Mesendoderm (in vitro differentiated cells): ENCODE measurements around the gene PGD.

Experiments
- DNase-seq: peaks from one replicate; pipeline ENCODE4 v3.0.0; 2013
- H2AK5ac ChIP-seq: 2 replicates; pipeline ENCODE4 v1.6.1; 2013; ENCODE audit warnings: low read length, inconsistent platforms
- H2BK120ac ChIP-seq: 2 replicates; pipeline ENCODE4 v1.6.1; 2013; ENCODE audit warnings: low read depth, mild to moderate bottlenecking, low read length, moderate library complexity, mixed read lengths
- H2BK15ac ChIP-seq: replicated peaks from 2 replicates; pipeline ENCODE4 v1.6.1; 2013; ENCODE audit warnings: low read depth, mild to moderate bottlenecking, moderate library complexity
- H2BK5ac ChIP-seq: 2 replicates; pipeline ENCODE4 v1.6.1; 2013; ENCODE audit warnings: low read length, inconsistent platforms
- H3K18ac ChIP-seq: 2 replicates; pipeline ENCODE4 v1.6.1; 2013; ENCODE audit warnings: mild to moderate bottlenecking, low read length, mixed read lengths
- H3K23ac ChIP-seq: one replicate; pipeline ENCODE4 v1.6.1; 2013; ENCODE audit warnings: low read length
- H3K27ac ChIP-seq: 2 replicates; pipeline ENCODE4 v1.5.1; 2013; ENCODE audit warnings: low read depth, mild to moderate bottlenecking, inconsistent platforms, low read length, moderate library complexity
- H3K27me3 ChIP-seq: 2 replicates; pipeline ENCODE4 v1.6.1; 2013; ENCODE audit warnings: low read length, control low read depth, mild to moderate bottlenecking, inconsistent platforms; ENCODE audit not compliant: insufficient read depth, poor library complexity
- H3K36me3 ChIP-seq: 2 replicates; pipeline ENCODE4 v1.6.1; 2013; ENCODE audit warnings: low read length, inconsistent platforms; ENCODE audit not compliant: control insufficient read depth, insufficient read depth
- H3K4ac ChIP-seq: one replicate; pipeline ENCODE4 v1.6.1; 2013; ENCODE audit warnings: low read depth, mild to moderate bottlenecking, low read length, moderate library complexity
- H3K4me1 ChIP-seq: 2 replicates; pipeline ENCODE4 v1.6.1; 2013; ENCODE audit warnings: low read depth, low read length, inconsistent platforms; ENCODE audit not compliant: control insufficient read depth
- H3K4me2 ChIP-seq: 2 replicates; pipeline ENCODE4 v1.6.1; 2013; ENCODE audit warnings: low read length
- H3K4me3 ChIP-seq: 2 replicates; pipeline ENCODE4 v1.5.1; 2013; ENCODE audit warnings: mild to moderate bottlenecking, low read length
- H3K56ac ChIP-seq: one replicate; pipeline ENCODE4 v1.6.1; 2013; ENCODE audit warnings: low read length
- H3K79me1 ChIP-seq: 2 replicates; pipeline ENCODE4 v1.6.1; 2013; ENCODE audit warnings: low read length, inconsistent platforms
- H3K79me2 ChIP-seq: 2 replicates; pipeline ENCODE4 v1.6.1; 2013; ENCODE audit warnings: mild to moderate bottlenecking, low read length; ENCODE audit not compliant: control insufficient read depth, insufficient read depth
- H3K9ac ChIP-seq: 2 replicates; pipeline ENCODE4 v1.6.1; 2013; ENCODE audit warnings: low read length, inconsistent platforms
- H4K5ac ChIP-seq: one replicate; pipeline ENCODE4 v1.6.1; 2013; ENCODE audit warnings: low read length
- H4K8ac ChIP-seq: one replicate; pipeline ENCODE4 v1.6.1; 2013; ENCODE audit warnings: low read depth, mild to moderate bottlenecking, control low read depth, low read length, moderate library complexity
- WGBS: extraction: QIAGEN DNeasy Blood & Tissue Kit; methylation state at CpG from one replicate; pipeline ENCODE4 v1.1.7; 2013; ENCODE audit warnings: low lambda C conversion rate, missing lambda C conversion rate; ENCODE audit not compliant: insufficient coverage; ENCODE audit errors: extremely low coverage; 5-methylcytosine and 5-hydroxymethylcytosine counted together

Gene PGD

GRCh38 chr1:10444248-10444647 lies 45.4 kb downstream of the PGD start:
- Histone ChIP-seq H3K4me1 (no peaks in the 10 kb centered on the region), H3K56ac (no peak overlapping the region), H2AK5ac (no peak overlapping the region), H2BK5ac (no peak overlapping the region), H3K79me2 (no peaks in the 10 kb centered on the region), H4K5ac (no peak overlapping the region), H3K9ac (no peak overlapping the region), H3K4ac (no peak overlapping the region), H3K36me3 (no peaks in the 10 kb centered on the region), H3K27ac (no peak overlapping the region), H4K8ac (no peak overlapping the region), H2BK15ac (no peak overlapping the region), H2BK120ac (no peak overlapping the region), H3K18ac (no peak overlapping the region), H3K79me1 (no peaks in the 10 kb centered on the region), H3K27me3 (no peaks in the 10 kb centered on the region), H3K23ac (no peak overlapping the region), H3K4me2 (no peak overlapping the region), H3K4me3 (no peak overlapping the region)
- no CpG with 5 or more reads among the region's 6 CpGs for WGBS
- no peak for DNase-seq

GRCh38 chr1:10444795-10445397 lies 46.0 kb downstream of the PGD start:
- Histone ChIP-seq H3K4ac (no peak overlapping the region), H2BK120ac (no peak overlapping the region), H2BK15ac (no peak overlapping the region), H3K9ac (no peak overlapping the region), H4K8ac (no peak overlapping the region), H3K4me2 (no peak overlapping the region), H3K23ac (no peak overlapping the region), H4K5ac (no peak overlapping the region), H3K4me1 (no peaks in the 10 kb centered on the region), H3K27me3 (no peaks in the 10 kb centered on the region), H2AK5ac (no peak overlapping the region), H3K56ac (no peak overlapping the region), H2BK5ac (no peak overlapping the region), H3K4me3 (no peak overlapping the region), H3K36me3 (no peaks in the 10 kb centered on the region), H3K27ac (no peak overlapping the region), H3K79me1 (no peaks in the 10 kb centered on the region), H3K18ac (no peak overlapping the region), H3K79me2 (no peaks in the 10 kb centered on the region)
- no peak for DNase-seq
- no CpG with 5 or more reads among the region's 7 CpGs for WGBS

- H3K4me2 ChIP-seq = no peak overlapping the region
- H3K79me2 ChIP-seq = no peaks in the 10 kb centered on the region
- no peak overlapping the region for H2BK15ac ChIP-seq
- H3K27ac ChIP-seq = no peak overlapping the region
- H3K23ac ChIP-seq = no peak overlapping the region
- no peak overlapping the region for H3K4me3 ChIP-seq
- no peak for DNase-seq
- H3K4ac ChIP-seq = no peak overlapping the region
- no CpG with 5 or more reads among the region's 7 CpGs for WGBS
- H4K5ac ChIP-seq = no peak overlapping the region
- H2BK5ac ChIP-seq = no peak overlapping the region
- no peak overlapping the region for H4K8ac ChIP-seq
- no peaks in the 10 kb centered on the region for H3K4me1 ChIP-seq
- H3K79me1 ChIP-seq = no peaks in the 10 kb centered on the region
- no peak overlapping the region for H3K9ac ChIP-seq
- no peaks in the 10 kb centered on the region for H3K36me3 ChIP-seq
- H3K56ac ChIP-seq = no peak overlapping the region
- H3K18ac ChIP-seq = no peak overlapping the region
- no peaks in the 10 kb centered on the region for H3K27me3 ChIP-seq
- H2BK120ac ChIP-seq = no peak overlapping the region
- no peak overlapping the region for H2AK5ac ChIP-seq
Observed at GRCh38 chr1:10446790-10447422, 48.0 kb downstream of the PGD start.

GRCh38 chr1:10449751-10450150 lies 50.9 kb downstream of the PGD start, which contains the start of gene CORT:
TSS of gene CORT (plus strand) at chr1:10450031. CDS start at chr1:10450224, 193 bp downstream.
- H3K18ac ChIP-seq = no peak within 1 kb of the TSS

DNA sequence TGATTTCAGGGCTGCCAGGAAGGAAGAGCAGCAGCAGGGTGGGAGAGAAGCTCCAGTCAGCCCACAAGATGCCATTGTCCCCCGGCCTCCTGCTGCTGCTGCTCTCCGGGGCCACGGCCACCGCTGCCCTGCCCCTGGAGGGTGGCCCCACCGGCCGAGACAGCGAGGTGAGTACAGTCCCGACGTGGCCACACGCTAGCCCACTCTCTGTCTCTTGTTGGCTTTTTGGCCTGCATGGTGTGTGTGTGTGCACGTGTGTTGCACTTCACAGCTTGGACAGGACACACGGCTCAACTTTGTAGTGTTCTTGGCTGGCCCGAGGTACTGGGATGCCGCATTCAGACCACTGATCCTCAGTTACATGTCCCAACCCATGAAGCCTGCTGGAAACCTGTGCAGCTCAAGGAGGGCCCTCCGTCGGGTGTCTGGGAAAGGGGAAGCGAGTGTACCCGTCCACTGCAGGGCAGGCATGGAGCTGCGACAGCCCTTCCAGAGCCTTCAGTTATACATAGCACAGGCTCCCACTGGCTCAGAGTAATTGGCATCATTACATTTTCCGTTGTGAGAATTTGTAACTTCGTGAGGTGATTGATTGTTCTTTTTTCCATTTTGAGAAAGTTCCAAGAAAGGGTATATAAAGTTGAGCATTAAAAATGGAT lies 51.4 kb downstream of the PGD start:
- no peak overlapping the region for H3K4me2 ChIP-seq
- H3K79me2 ChIP-seq = no peaks in the 10 kb centered on the region
- no peaks in the 10 kb centered on the region for H3K79me1 ChIP-seq
- no peak overlapping the region for H3K9ac ChIP-seq
- H3K27ac ChIP-seq = no peak overlapping the region
- H3K18ac ChIP-seq = no peak overlapping the region
- no peak overlapping the region for H4K5ac ChIP-seq
- DNase-seq = no peak
- no peak overlapping the region for H3K4me3 ChIP-seq
- H4K8ac ChIP-seq = no peak overlapping the region
- peak overlapping the region; percentile 35 for H3K56ac ChIP-seq
- WGBS = no CpG with 5 or more reads among the region's 21 CpGs
- no peak overlapping the region for H2AK5ac ChIP-seq
- H3K4ac ChIP-seq = no peak overlapping the region
- H3K23ac ChIP-seq = no peak overlapping the region
- H3K27me3 ChIP-seq = no peaks in the 10 kb centered on the region
- no peak overlapping the region for H2BK15ac ChIP-seq
- H3K4me1 ChIP-seq = no peaks in the 10 kb centered on the region
- no peak overlapping the region for H2BK120ac ChIP-seq
- no peaks in the 10 kb centered on the region for H3K36me3 ChIP-seq
- H2BK5ac ChIP-seq = no peak overlapping the region

More at GRCh38 chr1:10449751-10450150, 50.9 kb downstream of the PGD start, which contains the start of gene CORT:
- H3K36me3 ChIP-seq = no peaks in the 10 kb centered on the region
- H3K56ac ChIP-seq = peak within 1 kb of the TSS; percentile 35
- H3K4me3 ChIP-seq = no peak within 1 kb of the TSS
- no peaks in the 10 kb centered on the region for H3K79me1 ChIP-seq
- no peak within 1 kb of the TSS for H4K8ac ChIP-seq
- no peak within 1 kb of the TSS for H2BK120ac ChIP-seq
- no peak within 1 kb of the TSS for H3K27ac ChIP-seq
- no peaks in the 10 kb centered on the region for H3K4me1 ChIP-seq
- no peak within 1 kb of the TSS for H2BK5ac ChIP-seq
- H3K79me2 ChIP-seq = no peaks in the 10 kb centered on the region
- no peak within 1 kb of the TSS for H3K4me2 ChIP-seq
- no peak within 1 kb of the TSS for H2BK15ac ChIP-seq
- DNase-seq = no peak
- no peak within 1 kb of the TSS for H2AK5ac ChIP-seq
- no peak within 1 kb of the TSS for H3K9ac ChIP-seq
- no peak within 1 kb of the TSS for H3K23ac ChIP-seq
- H4K5ac ChIP-seq = no peak within 1 kb of the TSS
- H3K27me3 ChIP-seq = no peaks in the 10 kb centered on the region
- no CpG with 5 or more reads among the region's 10 CpGs for WGBS
- no peak within 1 kb of the TSS for H3K4ac ChIP-seq
